Memory B cell (primary cell): Measurements from ENCODE around the gene SOX6.
"Not testable (repeated sequence)": the region's sequence is repeated elsewhere in the genome, so short reads cannot be mapped to it uniquely, and the experiment has no call there.

Experiments
- ATAC-seq: fragments of 150-1000 bp; cut with Tn5 transposase; 2 replicates; pipeline ENCODE4 v1.10.0; 2021; ENCODE audit warnings: low read depth, mild to moderate bottlenecking, moderate library complexity
- DNase-seq, 2 donors: peaks; one replicate each; pipeline ENCODE4 v3.0.0; 2022; ENCODE audit warnings: low spot score in 2 of 2
- H3K27ac Mint-ChIP-seq: one replicate; pipeline ENCODE4 v1.8.0; 2022; ENCODE audit warnings: mild to moderate bottlenecking, moderate library complexity, mixed read lengths
- H3K27me3 Mint-ChIP-seq: one replicate; pipeline ENCODE4 v1.8.0; 2022; ENCODE audit warnings: mixed read lengths
- H3K36me3 Mint-ChIP-seq: one replicate; pipeline ENCODE4 v1.8.0; 2022; ENCODE audit warnings: mild to moderate bottlenecking, mixed read lengths
- H3K4me1 Mint-ChIP-seq: one replicate; pipeline ENCODE4 v1.8.0; 2022; ENCODE audit warnings: mixed read lengths
- H3K4me3 Mint-ChIP-seq: one replicate; pipeline ENCODE4 v1.8.0; 2022; ENCODE audit warnings: mild to moderate bottlenecking, moderate library complexity, mixed read lengths
- H3K9me3 Mint-ChIP-seq: one replicate; pipeline ENCODE4 v1.8.0; 2022; ENCODE audit warnings: mixed read lengths

The SOX6 gene

GRCh38 chr11:16356057-16356760, at the start of gene SOX6:
Gene SOX6 (minus strand): TSS chr11:16356546. CDS start chr11:16341248, 15,298 bp downstream.
- H3K36me3 Mint-ChIP-seq = no peaks in the 10 kb centered on the region
- no peak within 1 kb of the TSS for H3K27ac Mint-ChIP-seq
- H3K9me3 Mint-ChIP-seq = peaks cover 2% of the 10 kb centered on the region
- H3K27me3 Mint-ChIP-seq = no peaks in the 10 kb centered on the region
- ATAC-seq = no peak
- DNase-seq = no peak
- H3K4me3 Mint-ChIP-seq = no peak within 1 kb of the TSS
- no peaks in the 10 kb centered on the region for H3K4me1 Mint-ChIP-seq

GRCh38 chr11:16404781-16405285, 48.5 kb upstream of the SOX6 start:
- H3K4me1 Mint-ChIP-seq = no peaks in the 10 kb centered on the region
- no peak for DNase-seq
- H3K4me3 Mint-ChIP-seq = no peak overlapping the region
- ATAC-seq = no peak
- no peaks in the 10 kb centered on the region for H3K27me3 Mint-ChIP-seq
- H3K9me3 Mint-ChIP-seq = peaks cover 2% of the 10 kb centered on the region
- H3K36me3 Mint-ChIP-seq = no peaks in the 10 kb centered on the region
- no peak overlapping the region for H3K27ac Mint-ChIP-seq

GRCh38 chr11:16403851-16404250, 47.5 kb upstream of the SOX6 start:
- Mint-ChIP-seq H3K4me1 (no peaks in the 10 kb centered on the region), H3K36me3 (no peaks in the 10 kb centered on the region), H3K4me3 (no peak overlapping the region), H3K27ac (no peak overlapping the region), H3K9me3 (peaks cover 2% of the 10 kb centered on the region), H3K27me3 (no peaks in the 10 kb centered on the region)
- DNase-seq (no peak), ATAC-seq (no peak)

- Mint-ChIP-seq H3K9me3 (peaks cover 2% of the 10 kb centered on the region), H3K27ac (no peak overlapping the region), H3K4me3 (no peak overlapping the region), H3K36me3 (no peaks in the 10 kb centered on the region), H3K4me1 (no peaks in the 10 kb centered on the region), H3K27me3 (no peaks in the 10 kb centered on the region)
- ATAC-seq (no peak), DNase-seq (no peak)
Measured at GRCh38 chr11:16403448-16403803, 47.1 kb upstream of the SOX6 start.

GRCh38 chr11:16402654-16403447, 46.5 kb upstream of the SOX6 start:
- ATAC-seq = no peak
- Mint-ChIP-seq H3K36me3 (no peaks in the 10 kb centered on the region), H3K27ac (no peak overlapping the region), H3K9me3 (peaks cover 2% of the 10 kb centered on the region), H3K4me1 (no peaks in the 10 kb centered on the region), H3K27me3 (no peaks in the 10 kb centered on the region), H3K4me3 (no peak overlapping the region)
- DNase-seq = no peak

- H3K27ac Mint-ChIP-seq = no peak overlapping the region
- H3K4me1 Mint-ChIP-seq = no peaks in the 10 kb centered on the region
- H3K36me3 Mint-ChIP-seq = no peaks in the 10 kb centered on the region
- H3K4me3 Mint-ChIP-seq = no peak overlapping the region
- H3K27me3 Mint-ChIP-seq = no peaks in the 10 kb centered on the region
- no peak for DNase-seq
- peaks cover 2% of the 10 kb centered on the region for H3K9me3 Mint-ChIP-seq
- no peak for ATAC-seq
Measured at GRCh38 chr11:16397390-16397789, 41.0 kb upstream of the SOX6 start.

- no peaks in the 10 kb centered on the region for H3K27me3 Mint-ChIP-seq
- H3K36me3 Mint-ChIP-seq = no peaks in the 10 kb centered on the region
- DNase-seq (no peak), ATAC-seq (no peak)
- H3K4me1 Mint-ChIP-seq = no peaks in the 10 kb centered on the region
- no peak overlapping the region for H3K4me3 Mint-ChIP-seq
- peaks cover 2% of the 10 kb centered on the region for H3K9me3 Mint-ChIP-seq
- no peak overlapping the region for H3K27ac Mint-ChIP-seq
Measured at GRCh38 chr11:16395601-16396000, 39.3 kb upstream of the SOX6 start.

- ATAC-seq (no peak), DNase-seq (no peak)
- H3K36me3 Mint-ChIP-seq = no peaks in the 10 kb centered on the region
- no peaks in the 10 kb centered on the region for H3K27me3 Mint-ChIP-seq
- peaks cover 7% of the 10 kb centered on the region for H3K9me3 Mint-ChIP-seq
- no peaks in the 10 kb centered on the region for H3K4me1 Mint-ChIP-seq
- no peak overlapping the region for H3K4me3 Mint-ChIP-seq
- H3K27ac Mint-ChIP-seq = no peak overlapping the region
Measured at GRCh38 chr11:16394947-16395346, 38.6 kb upstream of the SOX6 start.

GRCh38 chr11:16393340-16393739, 37.0 kb upstream of the SOX6 start:
- H3K9me3 Mint-ChIP-seq = peaks cover 7% of the 10 kb centered on the region
- DNase-seq = no peak
- no peaks in the 10 kb centered on the region for H3K4me1 Mint-ChIP-seq
- H3K27ac Mint-ChIP-seq = no peak overlapping the region
- H3K4me3 Mint-ChIP-seq = no peak overlapping the region
- ATAC-seq = no peak
- H3K36me3 Mint-ChIP-seq = no peaks in the 10 kb centered on the region
- H3K27me3 Mint-ChIP-seq = no peaks in the 10 kb centered on the region

GRCh38 chr11:16392616-16393015, 36.3 kb upstream of the SOX6 start:
- Mint-ChIP-seq H3K9me3 (peaks cover 7% of the 10 kb centered on the region), H3K4me1 (no peaks in the 10 kb centered on the region), H3K27me3 (no peaks in the 10 kb centered on the region), H3K36me3 (no peaks in the 10 kb centered on the region), H3K4me3 (no peak overlapping the region), H3K27ac (no peak overlapping the region)
- no peak for DNase-seq
- no peak for ATAC-seq

- not testable (repeated sequence) for H3K4me3 Mint-ChIP-seq, ATAC-seq, DNase-seq, H3K4me1 Mint-ChIP-seq, H3K27ac Mint-ChIP-seq, H3K9me3 Mint-ChIP-seq, H3K27me3 Mint-ChIP-seq, H3K36me3 Mint-ChIP-seq
Measured at GRCh38 chr11:16390826-16391225, 34.5 kb upstream of the SOX6 start.

- Mint-ChIP-seq H3K9me3 (no peaks in the 10 kb centered on the region), H3K36me3 (no peaks in the 10 kb centered on the region), H3K4me3 (no peak overlapping the region), H3K27ac (no peak overlapping the region), H3K27me3 (no peaks in the 10 kb centered on the region), H3K4me1 (no peaks in the 10 kb centered on the region)
- DNase-seq = no peak
- no peak for ATAC-seq
Measured at GRCh38 chr11:16385099-16385498, 28.8 kb upstream of the SOX6 start.

GRCh38 chr11:16382638-16383380, 26.5 kb upstream of the SOX6 start:
- Mint-ChIP-seq H3K27ac (no peak overlapping the region), H3K27me3 (no peaks in the 10 kb centered on the region), H3K4me1 (no peaks in the 10 kb centered on the region), H3K36me3 (no peaks in the 10 kb centered on the region), H3K4me3 (no peak overlapping the region), H3K9me3 (no peaks in the 10 kb centered on the region)
- ATAC-seq = no peak
- DNase-seq = no peak

GRCh38 chr11:16382186-16382585, 25.8 kb upstream of the SOX6 start:
- Mint-ChIP-seq H3K4me3 (no peak overlapping the region), H3K9me3 (no peaks in the 10 kb centered on the region), H3K27ac (no peak overlapping the region), H3K36me3 (no peaks in the 10 kb centered on the region), H3K4me1 (no peaks in the 10 kb centered on the region), H3K27me3 (no peaks in the 10 kb centered on the region)
- no peak for ATAC-seq
- no peak for DNase-seq
